Muscle of leg (tissue), 11 donors: Measurements from ENCODE around the gene PEX6. TPM values are rescaled to one million over a fixed set of nuclear protein-coding genes. Genes with fewer than 3 reads are reported as not detected.
A peak's percentile ranks its signal among the peaks of the same experiment; 100 is the strongest.
"Not testable (repeated sequence)": the region's sequence is repeated elsewhere in the genome, so short reads cannot be mapped to it uniquely, and the experiment has no call there.

Experiments used
- DNase-seq: peaks from one replicate; pipeline ENCODE4 v3.0.0; 2013
- H3K27ac ChIP-seq: one replicate; pipeline ENCODE4 v1.5.1; 2013; ENCODE audit warnings: mild to moderate bottlenecking, low read length, control low read depth
- H3K27me3 ChIP-seq: one replicate; pipeline ENCODE4 v1.6.1; 2013; ENCODE audit warnings: low read length; ENCODE audit not compliant: control insufficient read depth, insufficient read depth
- H3K36me3 ChIP-seq: one replicate; pipeline ENCODE4 v1.6.1; 2013; ENCODE audit warnings: low read length; ENCODE audit not compliant: control insufficient read depth, insufficient read depth
- H3K4me1 ChIP-seq: one replicate; pipeline ENCODE4 v1.6.1; 2013; ENCODE audit warnings: low read length; ENCODE audit not compliant: control insufficient read depth, insufficient read depth
- H3K4me3 ChIP-seq: one replicate; pipeline ENCODE4 v1.5.1; 2013; ENCODE audit warnings: low read length, control low read depth
- H3K9me3 ChIP-seq: replicated peaks from 2 replicates; pipeline ENCODE4 v1.6.1; 2013; ENCODE audit warnings: low read depth, low read length; ENCODE audit not compliant: control insufficient read depth
- WGBS: methylation state at CpG from one replicate; pipeline ENCODE4 v1.1.5; 2013; ENCODE audit warnings: missing lambda C conversion rate; ENCODE audit not compliant: insufficient coverage; 5-methylcytosine and 5-hydroxymethylcytosine counted together
- polyA plus RNA-seq, 8 donors: library from polyadenylated mRNA; unstranded; fragments of 120-200 nt; gene quantifications; one replicate each; pipeline versions ENCODE4 v1.2.1 to v1.2.3, GENCODE V29; 2013; ENCODE audit warnings: inconsistent platforms in 1 of 8, low replicate concordance in 1 of 8; ENCODE audit not compliant: insufficient read length in 8 of 8, insufficient read depth in 1 of 8
- total RNA-seq: library from RNA; stranded (reverse); fragments of 120-200 nt; gene quantifications from one replicate; pipeline ENCODE4 v1.2.4, GENCODE V29; 2013

The PEX6 gene
- total and polyA plus RNA-seq, 9 donors = 13.0 to 28.4 (median 17.7) TPM

GRCh38 chr6:42959917-42960242 lies 19.1 kb downstream of the PEX6 start:
- DNase-seq = no peak
- Histone ChIP-seq H3K36me3 (peaks cover 27% of the 10 kb centered on the region), H3K27ac (no peak overlapping the region), H3K27me3 (peaks cover 11% of the 10 kb centered on the region), H3K4me1 (peaks cover 13% of the 10 kb centered on the region), H3K9me3 (no peaks in the 10 kb centered on the region), H3K4me3 (peak overlapping the region; percentile 46)
- WGBS = 17% methylated on average over 8 of the region's 13 CpGs

- H3K27me3 ChIP-seq = peaks cover 11% of the 10 kb centered on the region
- no peak overlapping the region for H3K27ac ChIP-seq
- no peak for DNase-seq
- H3K9me3 ChIP-seq = no peaks in the 10 kb centered on the region
- no CpG with 5 or more reads among the region's 8 CpGs for WGBS
- peaks cover 13% of the 10 kb centered on the region for H3K4me1 ChIP-seq
- H3K4me3 ChIP-seq = no peak overlapping the region
- peaks cover 10% of the 10 kb centered on the region for H3K36me3 ChIP-seq
Observed at GRCh38 chr6:42958125-42958524, 20.9 kb downstream of the PEX6 start.

GRCh38 chr6:42954405-42954804 lies 24.6 kb downstream of the PEX6 start:
- not testable (repeated sequence) for H3K36me3 ChIP-seq, H3K9me3 ChIP-seq, H3K4me3 ChIP-seq, H3K4me1 ChIP-seq, H3K27me3 ChIP-seq, H3K27ac ChIP-seq, DNase-seq
- WGBS = 86% methylated on average over 3 of the region's 4 CpGs

GRCh38 chr6:42952389-42952788 lies 26.6 kb downstream of the PEX6 start:
- no peak for DNase-seq
- no peaks in the 10 kb centered on the region for H3K27me3 ChIP-seq
- WGBS = 50% methylated on average over 2 of the region's 4 CpGs
- H3K4me3 ChIP-seq = no peak overlapping the region
- no peaks in the 10 kb centered on the region for H3K36me3 ChIP-seq
- H3K4me1 ChIP-seq = no peaks in the 10 kb centered on the region
- H3K9me3 ChIP-seq = no peaks in the 10 kb centered on the region
- no peak overlapping the region for H3K27ac ChIP-seq

- Histone ChIP-seq H3K36me3 (peaks cover 7% of the 10 kb centered on the region), H3K4me3 (no peak overlapping the region)
- DNase-seq = peak; percentile 67
Observed at GRCh38 chr6:42947950-42948349, 31.0 kb downstream of the PEX6 start.

GRCh38 chr6:42942444-42942843 lies 36.5 kb downstream of the PEX6 start:
- 58% methylated on average over 3 of the region's 7 CpGs for WGBS
- no peaks in the 10 kb centered on the region for H3K4me1 ChIP-seq
- H3K9me3 ChIP-seq = no peaks in the 10 kb centered on the region
- H3K27me3 ChIP-seq = no peaks in the 10 kb centered on the region
- no peak for DNase-seq
- no peak overlapping the region for H3K4me3 ChIP-seq
- H3K36me3 ChIP-seq = peaks cover 37% of the 10 kb centered on the region
- H3K27ac ChIP-seq = no peak overlapping the region

More at GRCh38 chr6:42947950-42948349, 31.0 kb downstream of the PEX6 start:
- H3K9me3 ChIP-seq = no peaks in the 10 kb centered on the region
- H3K4me1 ChIP-seq = no peaks in the 10 kb centered on the region
- no peak overlapping the region for H3K27ac ChIP-seq
- H3K27me3 ChIP-seq = no peaks in the 10 kb centered on the region

GRCh38 chr6:42941356-42941755 lies 37.6 kb downstream of the PEX6 start:
- DNase-seq, H3K27ac ChIP-seq, H3K27me3 ChIP-seq, H3K4me1 ChIP-seq, H3K4me3 ChIP-seq, H3K9me3 ChIP-seq: not testable (repeated sequence)
- peaks cover 47% of the 10 kb centered on the region for H3K36me3 ChIP-seq
- 93% methylated on average over 2 of the region's 5 CpGs for WGBS

- Histone ChIP-seq H3K36me3 (peaks cover 55% of the 10 kb centered on the region), H3K4me1 (no peaks in the 10 kb centered on the region), H3K9me3 (no peaks in the 10 kb centered on the region), H3K27me3 (no peaks in the 10 kb centered on the region), H3K4me3 (no peak overlapping the region), H3K27ac (no peak overlapping the region)
- WGBS = no CpG with 5 or more reads among the region's 6 CpGs
- DNase-seq = no peak
Observed at GRCh38 chr6:42940493-42941045, 38.4 kb downstream of the PEX6 start.

GRCh38 chr6:42939810-42940167 lies 39.2 kb downstream of the PEX6 start:
- no peaks in the 10 kb centered on the region for H3K9me3 ChIP-seq
- DNase-seq = no peak
- WGBS = no CpG with 5 or more reads among the region's 4 CpGs
- no peak overlapping the region for H3K27ac ChIP-seq
- H3K27me3 ChIP-seq = no peaks in the 10 kb centered on the region
- H3K4me1 ChIP-seq = no peaks in the 10 kb centered on the region
- H3K4me3 ChIP-seq = no peak overlapping the region
- peaks cover 59% of the 10 kb centered on the region for H3K36me3 ChIP-seq

- Histone ChIP-seq H3K4me1 (no peaks in the 10 kb centered on the region), H3K36me3 (peaks cover 64% of the 10 kb centered on the region), H3K4me3 (no peak overlapping the region), H3K9me3 (no peaks in the 10 kb centered on the region), H3K27me3 (no peaks in the 10 kb centered on the region), H3K27ac (no peak overlapping the region)
- 82% methylated on average over 3 of the region's 9 CpGs for WGBS
- no peak for DNase-seq
Observed at GRCh38 chr6:42938987-42939809, 39.8 kb downstream of the PEX6 start.
